K562 (cell line): ENCODE data around the gene RMC1. TPM values are rescaled to one million over a fixed set of nuclear protein-coding genes. Genes with fewer than 3 reads are reported as not detected.
A peak's percentile ranks its signal among the peaks of the same experiment; 100 is the strongest.

Experiments
- AFF1 ChIP-seq, 2 experiments: fragments of 450-650 bp; IDR thresholded peaks; 2 replicates each; pipeline ENCODE4 v1.6.1; 2018; ENCODE audit warnings: mild to moderate bottlenecking in 2 of 2, low read depth in 1 of 2; ENCODE audit not compliant: partially characterized antibody in 2 of 2
- FOXA3 ChIP-seq, 2 experiments: fragments of 450-650 bp in 1 of 2; sonication (generic) in 1 of 2; formaldehyde crosslinking; IDR thresholded peaks in 1 of 2; conservative IDR thresholded peaks in 1 of 2; 2 replicates each; pipeline versions ENCODE4 v1.4.0 to v1.8.0; 2020 to 2022; ENCODE audit warnings: mild to moderate bottlenecking in 2 of 2, missing genetic modification reagents in 1 of 2
- FOXK2 ChIP-seq, 2 experiments: fragments of 450-650 bp; IDR thresholded peaks in 1 of 2; conservative IDR thresholded peaks in 1 of 2; 2 replicates each; pipeline ENCODE4 v1.6.1; 2016; ENCODE audit warnings: low read depth in 2 of 2, mild to moderate bottlenecking in 1 of 2
- MYC ChIP-seq, 2 experiments: fragments of 250-450 bp in 1 of 2; sonication (Bioruptor Pico) in 1 of 2; IDR thresholded peaks; 2 replicates each; pipeline versions ENCODE4 v1.5.1 to v1.6.1; 2012 to 2021; ENCODE audit warnings: low read depth in 2 of 2, borderline replicate concordance in 1 of 2, improper control_type of control experiment in 1 of 2, low read length in 1 of 2, mild to moderate bottlenecking in 1 of 2, moderate library complexity in 1 of 2
- TEAD4 ChIP-seq, 2 experiments: sonication (generic) in 1 of 2; formaldehyde crosslinking in 1 of 2; IDR thresholded peaks; 2 replicates each; pipeline versions ENCODE4 v1.6.1 to v1.8.0; 2012 to 2022; ENCODE audit warnings: borderline replicate concordance in 1 of 2, inconsistent platforms in 1 of 2, low read length in 1 of 2, mild to moderate bottlenecking in 1 of 2, missing genetic modification reagents in 1 of 2
- ZNF197 ChIP-seq: fragments of 200-800 bp; sonication (Bioruptor generic); IDR thresholded peaks from 2 replicates; pipeline ENCODE4 v1.6.1; 2016; ENCODE audit warnings: low read depth, missing genetic modification characterization, missing compliant biosample characterization
- ZNF384 ChIP-seq: IDR thresholded peaks from 2 replicates; pipeline ENCODE4 v1.6.1; 2012; ENCODE audit warnings: low read depth, low read length, improper control_type of control experiment
- polyA plus RNA-seq, 8 experiments: library from polyadenylated mRNA; depleted of rRNA in 4 of 8; stranded (reverse) in 5 of 8; unstranded in 3 of 8; fragments of >200 nt; fragmentation: Nextera tagmentation in 2 of 8; fragmentation: Illumina TruSeq in 1 of 8; extraction: Ambion mirVana in 2 of 8; extraction: Trizol in 1 of 8; gene quantifications; 2 replicates each; pipeline versions ENCODE4 v1.2.1 to v1.2.3, GENCODE V29; 2011 to 2014; ENCODE audit warnings: inconsistent platforms in 1 of 8, missing spikeins in 1 of 8
- total RNA-seq, 7 experiments: library from RNA; depleted of rRNA in 6 of 7; stranded (reverse); fragments of >200 nt in 6 of 7; fragmentation: Illumina TruSeq in 2 of 7; extraction: Trizol in 2 of 7; gene quantifications; 2 replicates each; pipeline versions ENCODE4 v1.2.1 to v1.2.3, GENCODE V29; 2011 to 2021; ENCODE audit warnings: low replicate concordance in 1 of 7
- TF ChIP-seq, protein P1 (sequence below), 2 experiments: fragments of 450-650 bp; formaldehyde crosslinking in 1 of 2; IDR thresholded peaks; 2 replicates each; pipeline versions ENCODE4 v1.4.0 to v1.6.1; 2014 to 2020; ENCODE audit warnings: mild to moderate bottlenecking in 2 of 2, borderline replicate concordance in 1 of 2, low read depth in 1 of 2
- TF ChIP-seq, protein P2 (sequence below): fragments of 450-650 bp; IDR thresholded peaks from 2 replicates; pipeline ENCODE4 v1.6.1; 2016

RMC1 gene
- total and polyA plus RNA-seq, 9 of the 15 experiments (the other 6 are each of a cell fraction or from before 2014, with no cell fraction given): 7.5 to 42.4 (median 35.5) TPM

GRCh38 chr18:23515911-23516546 lies 12.7 kb downstream of the RMC1 start (continued):
- TF ChIP-seq, protein P1, sequence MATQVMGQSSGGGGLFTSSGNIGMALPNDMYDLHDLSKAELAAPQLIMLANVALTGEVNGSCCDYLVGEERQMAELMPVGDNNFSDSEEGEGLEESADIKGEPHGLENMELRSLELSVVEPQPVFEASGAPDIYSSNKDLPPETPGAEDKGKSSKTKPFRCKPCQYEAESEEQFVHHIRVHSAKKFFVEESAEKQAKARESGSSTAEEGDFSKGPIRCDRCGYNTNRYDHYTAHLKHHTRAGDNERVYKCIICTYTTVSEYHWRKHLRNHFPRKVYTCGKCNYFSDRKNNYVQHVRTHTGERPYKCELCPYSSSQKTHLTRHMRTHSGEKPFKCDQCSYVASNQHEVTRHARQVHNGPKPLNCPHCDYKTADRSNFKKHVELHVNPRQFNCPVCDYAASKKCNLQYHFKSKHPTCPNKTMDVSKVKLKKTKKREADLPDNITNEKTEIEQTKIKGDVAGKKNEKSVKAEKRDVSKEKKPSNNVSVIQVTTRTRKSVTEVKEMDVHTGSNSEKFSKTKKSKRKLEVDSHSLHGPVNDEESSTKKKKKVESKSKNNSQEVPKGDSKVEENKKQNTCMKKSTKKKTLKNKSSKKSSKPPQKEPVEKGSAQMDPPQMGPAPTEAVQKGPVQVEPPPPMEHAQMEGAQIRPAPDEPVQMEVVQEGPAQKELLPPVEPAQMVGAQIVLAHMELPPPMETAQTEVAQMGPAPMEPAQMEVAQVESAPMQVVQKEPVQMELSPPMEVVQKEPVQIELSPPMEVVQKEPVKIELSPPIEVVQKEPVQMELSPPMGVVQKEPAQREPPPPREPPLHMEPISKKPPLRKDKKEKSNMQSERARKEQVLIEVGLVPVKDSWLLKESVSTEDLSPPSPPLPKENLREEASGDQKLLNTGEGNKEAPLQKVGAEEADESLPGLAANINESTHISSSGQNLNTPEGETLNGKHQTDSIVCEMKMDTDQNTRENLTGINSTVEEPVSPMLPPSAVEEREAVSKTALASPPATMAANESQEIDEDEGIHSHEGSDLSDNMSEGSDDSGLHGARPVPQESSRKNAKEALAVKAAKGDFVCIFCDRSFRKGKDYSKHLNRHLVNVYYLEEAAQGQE (IDR thresholded peaks at IDR 0.05; ENCODE audit: borderline replicate concordance): peak; percentile 85
- TF ChIP-seq, protein P1 (CRISPR knock-in tag; IDR thresholded peaks at IDR 0.05; ENCODE audit: low read depth): no peak
- TF ChIP-seq ZNF384: peak; percentile 40; the same call in 1 of the 2 replicates
- TF ChIP-seq AFF1 (IDR thresholded peaks at IDR 0.05; ENCODE audit: low read depth in 1 of 2, partially characterized antibody in 2 of 2): no peak
- TF ChIP-seq MYC (IDR thresholded peaks at IDR 0.05; ENCODE audit: low read depth, low read length): 0 out of 2 replicates have a peak, but pooled peaks have one; percentile 18
- no peak for TF ChIP-seq MYC (CRISPR knock-in tag; IDR thresholded peaks at IDR 0.05; ENCODE audit: borderline replicate concordance, low read depth)
- peak; percentile 17; the same call in 1 of the 2 replicates for TF ChIP-seq TEAD4 (IDR thresholded peaks at IDR 0.05; ENCODE audit: low read length)
- no peak for TF ChIP-seq TEAD4 (CRISPR knock-in tag; IDR thresholded peaks at IDR 0.05; ENCODE audit: borderline replicate concordance)
- peak in 1 of 2 experiments; percentile 47; a peak in 1 of 4 replicates for TF ChIP-seq FOXK2 (conservative IDR thresholded peaks at IDR 0.05 in 1 of 2, IDR thresholded peaks at IDR 0.05 in 1 of 2; ENCODE audit: low read depth in 2 of 2)
- TF ChIP-seq, protein P2, sequence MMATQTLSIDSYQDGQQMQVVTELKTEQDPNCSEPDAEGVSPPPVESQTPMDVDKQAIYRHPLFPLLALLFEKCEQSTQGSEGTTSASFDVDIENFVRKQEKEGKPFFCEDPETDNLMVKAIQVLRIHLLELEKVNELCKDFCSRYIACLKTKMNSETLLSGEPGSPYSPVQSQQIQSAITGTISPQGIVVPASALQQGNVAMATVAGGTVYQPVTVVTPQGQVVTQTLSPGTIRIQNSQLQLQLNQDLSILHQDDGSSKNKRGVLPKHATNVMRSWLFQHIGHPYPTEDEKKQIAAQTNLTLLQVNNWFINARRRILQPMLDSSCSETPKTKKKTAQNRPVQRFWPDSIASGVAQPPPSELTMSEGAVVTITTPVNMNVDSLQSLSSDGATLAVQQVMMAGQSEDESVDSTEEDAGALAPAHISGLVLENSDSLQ: peak; percentile 63; the same call in 1 of the 2 replicates
- no peak for TF ChIP-seq ZNF197 (CRISPR knock-in tag)
- TF ChIP-seq FOXA3 (CRISPR knock-in tag; conservative IDR thresholded peaks at IDR 0.05 in 1 of 2, IDR thresholded peaks at IDR 0.05 in 1 of 2): 0 out of 4 replicates have a peak, but pooled peaks of 1 of the 2 experiments have one; percentile 43
